Neutrophil (primary cell): ENCODE measurements around the gene TRPM3.

ENCODE experiments used
- H3K27ac ChIP-seq: fragments of 200-600 bp; sonication (generic); 2 replicates; pipeline ENCODE4 v1.5.1; 2016; ENCODE audit warnings: mild to moderate bottlenecking, moderate library complexity
- H3K27me3 ChIP-seq: fragments of 200-600 bp; sonication (generic); 2 replicates; pipeline ENCODE4 v1.6.0; 2016; ENCODE audit warnings: mild to moderate bottlenecking
- H3K36me3 ChIP-seq: fragments of 200-600 bp; sonication (generic); 2 replicates; pipeline ENCODE4 v1.5.1; 2017
- H3K4me1 ChIP-seq, 2 experiments: fragments of 200-600 bp in 1 of 2; sonication (generic) in 1 of 2; 1 replicate in 1 of 2; 2 replicates in 1 of 2; pipeline versions ENCODE4 v1.5.1 to v1.6.1; 2013 to 2016; ENCODE audit warnings: low read depth in 1 of 2, low read length in 1 of 2, mild to moderate bottlenecking in 1 of 2, moderate library complexity in 1 of 2; ENCODE audit not compliant: control insufficient read depth in 1 of 2, insufficient read depth in 1 of 2
- H3K4me3 ChIP-seq, 2 experiments: fragments of 200-600 bp in 1 of 2; sonication (generic) in 1 of 2; 1 replicate in 1 of 2; 2 replicates in 1 of 2; pipeline ENCODE4 v1.5.1; 2013 to 2016; ENCODE audit warnings: low read depth in 1 of 2, low read length in 1 of 2, mild to moderate bottlenecking in 1 of 2, moderate library complexity in 1 of 2
- H3K9me3 ChIP-seq: fragments of 200-600 bp; sonication (generic); 2 replicates; pipeline ENCODE4 v1.5.1; 2016
- CTCF ChIP-seq: fragments of 200-600 bp; sonication (generic); IDR thresholded peaks from 2 replicates; pipeline ENCODE4 v1.5.1; 2016; ENCODE audit warnings: antibody characterized with exemption

The TRPM3 gene

DNA sequence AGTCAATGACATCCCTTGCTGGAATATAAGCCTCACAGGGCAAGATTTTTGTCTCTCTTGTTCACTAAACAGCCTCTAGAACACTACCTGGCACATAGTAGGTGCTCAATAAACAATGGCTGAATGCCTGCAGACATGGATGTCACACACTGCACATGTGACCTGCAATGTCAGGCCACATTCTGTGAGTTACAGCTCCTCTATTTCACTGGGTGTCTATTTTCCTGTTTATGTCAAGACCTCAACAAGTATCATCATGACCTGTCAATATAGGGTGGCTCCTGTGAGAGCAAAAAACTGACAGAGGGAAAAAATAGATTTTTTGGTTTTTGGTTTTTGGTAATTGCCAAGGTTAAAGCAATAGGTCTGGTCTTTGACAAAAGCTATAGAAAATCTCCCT, 562.3 kb downstream of the TRPM3 start:
- H3K4me3 ChIP-seq = no peak overlapping the region
- no peak overlapping the region for H3K27ac ChIP-seq
- H3K9me3 ChIP-seq = no peaks in the 10 kb centered on the region
- H3K36me3 ChIP-seq = no peaks in the 10 kb centered on the region
- no peak for TF ChIP-seq CTCF
- no peaks in the 10 kb centered on the region for H3K27me3 ChIP-seq
- H3K4me1 ChIP-seq = peaks cover 0 to 5% of the 10 kb centered on the region in 2 experiments

- no peaks in the 10 kb centered on the region for H3K27me3 ChIP-seq
- TF ChIP-seq CTCF = no peak
- H3K36me3 ChIP-seq = no peaks in the 10 kb centered on the region
- H3K4me3 ChIP-seq = no peak overlapping the region
- no peak overlapping the region for H3K27ac ChIP-seq
- H3K9me3 ChIP-seq = no peaks in the 10 kb centered on the region
- no peaks in the 10 kb centered on the region for H3K4me1 ChIP-seq
These were observed 563.6 kb downstream of the TRPM3 start for GRCh38 chr9:70557661-70558369.

DNA sequence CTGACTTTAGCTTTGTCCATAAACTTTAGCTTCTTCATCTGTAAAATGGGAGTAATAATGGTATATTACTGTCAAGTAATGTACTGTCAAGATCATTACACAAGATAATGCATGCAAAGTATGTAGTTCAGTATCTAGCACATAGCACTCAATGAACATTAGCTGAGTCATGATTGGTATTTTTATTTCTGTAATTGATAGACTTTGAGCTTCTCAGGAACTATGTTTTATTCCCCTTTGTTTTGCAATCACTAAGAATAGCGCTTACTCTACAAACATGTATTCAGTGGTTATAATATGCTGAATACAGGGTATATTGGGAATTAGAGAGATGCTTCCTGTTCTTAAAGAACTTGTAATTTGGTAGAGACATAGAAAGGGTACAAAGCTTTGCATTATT, 564.6 kb downstream of the TRPM3 start:
- no peaks in the 10 kb centered on the region for H3K36me3 ChIP-seq
- no peak overlapping the region for H3K4me3 ChIP-seq
- H3K4me1 ChIP-seq = no peaks in the 10 kb centered on the region
- no peak for TF ChIP-seq CTCF
- no peak overlapping the region for H3K27ac ChIP-seq
- no peaks in the 10 kb centered on the region for H3K9me3 ChIP-seq
- H3K27me3 ChIP-seq = no peaks in the 10 kb centered on the region

GRCh38 chr9:70554881-70555280, 566.5 kb downstream of the TRPM3 start:
- Histone ChIP-seq H3K27ac (no peak overlapping the region), H3K36me3 (no peaks in the 10 kb centered on the region), H3K4me1 (no peaks in the 10 kb centered on the region), H3K27me3 (no peaks in the 10 kb centered on the region), H3K4me3 (no peak overlapping the region), H3K9me3 (no peaks in the 10 kb centered on the region)
- no peak for TF ChIP-seq CTCF

GRCh38 chr9:70553707-70554673, 567.4 kb downstream of the TRPM3 start:
- no peaks in the 10 kb centered on the region for H3K9me3 ChIP-seq
- H3K36me3 ChIP-seq = no peaks in the 10 kb centered on the region
- H3K27ac ChIP-seq = no peak overlapping the region
- no peak for TF ChIP-seq CTCF
- no peak overlapping the region for H3K4me3 ChIP-seq
- no peaks in the 10 kb centered on the region for H3K27me3 ChIP-seq
- H3K4me1 ChIP-seq = no peaks in the 10 kb centered on the region
